NCI-H82 treated with DMSO at 0.1 percent for 48 hours (cell line): ENCODE results near the gene NHS.
A peak's percentile ranks its signal among the peaks of the same experiment; 100 is the strongest.

Experiments used
- DNase-seq: peaks from one replicate; lab custom pipeline; 2025; ENCODE audit not compliant: unreplicated experiment; lab: John Stamatoyannopoulos, UW

The NHS gene

GRCh38 chrX:17662391-17662790, 287.4 kb downstream of the NHS start:
- no peak for DNase-seq

GRCh38 chrX:17668929-17669328, 293.9 kb downstream of the NHS start:
- DNase-seq = no peak

- DNase-seq = no peak
These were observed 294.5 kb downstream of the NHS start for GRCh38 chrX:17669458-17669857.

GRCh38 chrX:17669891-17670290, 294.9 kb downstream of the NHS start:
- DNase-seq = no peak

- no peak for DNase-seq
These were observed 295.9 kb downstream of the NHS start for GRCh38 chrX:17670874-17671273.

GRCh38 chrX:17674601-17675000, 299.6 kb downstream of the NHS start:
- no peak for DNase-seq

GRCh38 chrX:17679261-17679660, 304.3 kb downstream of the NHS start:
- no peak for DNase-seq

- no peak for DNase-seq
These were observed 304.8 kb downstream of the NHS start for GRCh38 chrX:17679820-17680219.

GRCh38 chrX:17680732-17681413, 305.9 kb downstream of the NHS start:
- DNase-seq = no peak

- DNase-seq = no peak
These were observed 307.3 kb downstream of the NHS start for GRCh38 chrX:17682259-17682658.

- no peak for DNase-seq
These were observed 310.0 kb downstream of the NHS start for GRCh38 chrX:17685026-17685425.

GRCh38 chrX:17687648-17688047, 312.6 kb downstream of the NHS start:
- no peak for DNase-seq

GRCh38 chrX:17689971-17690409, 315.0 kb downstream of the NHS start:
- peak; percentile 3 for DNase-seq

GRCh38 chrX:17692709-17693346, 317.8 kb downstream of the NHS start:
- peak; percentile 66 for DNase-seq

GRCh38 chrX:17697191-17697590, 322.2 kb downstream of the NHS start:
- DNase-seq = no peak

- DNase-seq = no peak
These were observed 326.0 kb downstream of the NHS start for GRCh38 chrX:17700976-17701375.

- DNase-seq = no peak
These were observed 328.2 kb downstream of the NHS start for GRCh38 chrX:17703201-17703600.

- DNase-seq = no peak
These were observed 330.2 kb downstream of the NHS start for GRCh38 chrX:17705211-17705610.

GRCh38 chrX:17706676-17707075, 331.7 kb downstream of the NHS start:
- no peak for DNase-seq

GRCh38 chrX:17707731-17708130, 332.7 kb downstream of the NHS start:
- no peak for DNase-seq

GRCh38 chrX:17710871-17711301, 335.9 kb downstream of the NHS start:
- no peak for DNase-seq

- no peak for DNase-seq
These were observed 338.3 kb downstream of the NHS start for GRCh38 chrX:17713288-17713687.

- DNase-seq = no peak
These were observed 343.7 kb downstream of the NHS start for GRCh38 chrX:17718649-17719165.
